Spleen (tissue), 11 donors: ENCODE data around the gene CHST13. TPM values are rescaled to one million over a fixed set of nuclear protein-coding genes. Genes with fewer than 3 reads are reported as not detected.

Source experiments
- DNase-seq: peaks from one replicate; pipeline ENCODE4 v3.0.0-alpha.2; 2020
- H3K27ac ChIP-seq, 8 donors: fragments of 200-600 bp; sonication (generic) in 7 of 8; 1 replicate in 4 of 8; 2 replicates in 4 of 8; pipeline versions ENCODE4 v1.5.0 to v1.8.0; 2016 to 2021; ENCODE audit warnings: inconsistent platforms in 4 of 8, mild to moderate bottlenecking in 4 of 8, moderate library complexity in 1 of 8
- H3K27me3 ChIP-seq, 7 donors: fragments of 200-600 bp; sonication (generic) in 6 of 7; replicated peaks in 1 of 7; 1 replicate in 4 of 7; 2 replicates in 3 of 7; pipeline versions ENCODE4 v1.5.0 to v1.8.0; 2016 to 2021; ENCODE audit warnings: inconsistent platforms in 3 of 7, mild to moderate bottlenecking in 1 of 7
- H3K36me3 ChIP-seq, 6 donors: fragments of 200-600 bp; sonication (generic) in 5 of 6; 1 replicate in 4 of 6; 2 replicates in 2 of 6; pipeline versions ENCODE4 v1.5.0 to v1.8.0; 2016 to 2021; ENCODE audit warnings: inconsistent platforms in 2 of 6
- H3K4me1 ChIP-seq, 6 donors: fragments of 200-600 bp; sonication (generic) in 5 of 6; 1 replicate in 3 of 6; 2 replicates in 3 of 6; pipeline versions ENCODE4 v1.5.0 to v1.8.0; 2016 to 2021; ENCODE audit warnings: inconsistent platforms in 3 of 6
- H3K4me3 ChIP-seq, 8 donors: fragments of 200-600 bp; sonication (generic) in 7 of 8; 1 replicate in 4 of 8; 2 replicates in 4 of 8; pipeline versions ENCODE4 v1.5.0 to v1.8.0; 2016 to 2021; ENCODE audit warnings: inconsistent platforms in 4 of 8, mild to moderate bottlenecking in 4 of 8, moderate library complexity in 2 of 8
- H3K9me3 ChIP-seq, 8 donors: fragments of 200-600 bp; sonication (generic) in 7 of 8; 1 replicate in 4 of 8; 2 replicates in 4 of 8; pipeline versions ENCODE4 v1.5.0 to v1.8.0; 2016 to 2021; ENCODE audit warnings: inconsistent platforms in 4 of 8
- CTCF ChIP-seq, 11 experiments: fragments of 200-600 bp in 7 of 11; fragments of 450-650 bp in 4 of 11; sonication (generic) in 4 of 11; IDR thresholded peaks in 8 of 11; conservative IDR thresholded peaks in 3 of 11; 1 replicate in 7 of 11; 2 replicates in 4 of 11; pipeline versions ENCODE4 v1.4.0 to v1.8.0; 2016 to 2021; ENCODE audit warnings: antibody characterized with exemption in 11 of 11, inconsistent platforms in 4 of 11, mild to moderate bottlenecking in 1 of 11
- POLR2A ChIP-seq, 3 donors: fragments of 450-650 bp; IDR thresholded peaks; one replicate each; pipeline ENCODE4 v1.5.1; 2017; ENCODE audit warnings: antibody characterized with exemption in 3 of 3, mild to moderate bottlenecking in 1 of 3
- POLR2AphosphoS5 ChIP-seq, 3 donors: sonication (generic); formaldehyde crosslinking; IDR thresholded peaks; one replicate each; pipeline ENCODE4 v1.5.1; 2017; ENCODE audit warnings: antibody characterized with exemption in 3 of 3
- WGBS, 5 donors: extraction: QIAGEN DNeasy Blood & Tissue Kit in 3 of 5; methylation state at CpG; one replicate each; pipeline versions ENCODE4 v1.1.5 to v1.1.7; 2013 to 2018; 5-methylcytosine and 5-hydroxymethylcytosine counted together
- intact Hi-C: fragments of 100-400 bp; cut with DNase I; formaldehyde crosslinking; loops from one replicate; pipeline ENCODE4 v1.15.0; 2023; ENCODE audit warnings: low total_unique reads
- polyA plus RNA-seq, 3 donors: library from polyadenylated mRNA; stranded (reverse); fragments of 200-250 nt; gene quantifications; one replicate each; pipeline ENCODE4 v1.2.1, GENCODE V29; 2013
- total RNA-seq, 7 donors: library from RNA; depleted of rRNA in 3 of 7; stranded (reverse); fragments of >200 nt in 3 of 7; fragmentation: NEBNext Ultra II Directional in 4 of 7; extraction: Animal tissue kit (Norgen Biotek cat#: 25700) in 4 of 7; gene quantifications; one replicate each; pipeline versions ENCODE4 v1.1.0 to v1.2.1, GENCODE V29; 2016 to 2021
- donor health status: healthy with polysubstance abuse.
- donor health status: DM: no; HTN: no; CAD: no; lungs with moderate emphysema.
- donor health status: DM: no; HTN: no; CAD: no.
- donor health status: Bipolar disorder and iron deficiency.
- donor health status: healthy.
- donor health status: DM: no; HTN: no; CAD: no.
- donor health status: DM: yes; HTN: yes; CAD: no.

Gene CHST13
- total and polyA plus RNA-seq, 10 donors = 0.26 to 11.2 (median 2.9) TPM

DNA sequence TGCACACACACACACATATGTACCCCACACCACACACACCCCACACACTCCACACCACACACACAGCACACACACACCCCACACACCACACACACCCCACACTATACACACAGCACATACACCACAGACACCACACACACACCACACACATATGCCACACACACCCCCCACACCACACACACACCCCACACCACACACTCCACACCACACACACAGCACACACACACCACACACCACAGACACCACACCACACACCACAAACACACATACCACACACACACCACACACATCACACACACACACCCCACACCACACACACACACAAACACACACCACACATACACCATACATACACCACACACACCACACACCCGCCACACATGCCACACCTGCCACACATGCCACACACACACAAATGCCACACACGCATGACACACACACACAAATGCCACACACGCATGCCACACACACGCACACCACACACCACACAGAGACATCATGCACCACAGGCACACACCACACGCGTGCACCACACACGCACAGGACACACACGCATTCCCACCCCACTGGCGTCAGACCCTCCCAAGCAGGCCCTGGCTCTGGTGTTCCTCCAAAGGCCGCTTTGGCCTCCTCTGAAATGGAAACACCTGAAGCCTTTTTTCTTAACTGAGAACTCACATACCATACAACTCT lies 15.7 kb downstream of the CHST13 start:
- Histone ChIP-seq H3K9me3 (no peaks in the 10 kb centered on the region), H3K36me3 (no peaks in the 10 kb centered on the region), H3K27ac (peak overlapping the region in 4 of 8 donors; percentile 68 to 82 (median 72)), H3K27me3 (peaks cover 0 to 40% (median 14%) of the 10 kb centered on the region in 7 donors), H3K4me3 (no peak overlapping the region), H3K4me1 (peaks cover 0 to 36% (median 11%) of the 10 kb centered on the region in 6 donors)
- 88 to 97% (median 96%) methylated on average over 10 of the region's 10 CpGs for WGBS, 5 donors
- TF ChIP-seq CTCF (IDR thresholded peaks at IDR 0.05 in 8 of 11, conservative IDR thresholded peaks at IDR 0.05 in 3 of 11) = no peak
- peak; percentile 69 for DNase-seq
- intact Hi-C loops = no loop called here

- H3K36me3 ChIP-seq = no peaks in the 10 kb centered on the region
- 25 to 33% (median 28%) methylated on average over 9 of the region's 9 CpGs for WGBS, 5 donors
- TF ChIP-seq POLR2A (IDR thresholded peaks at IDR 0.05) (no peak), POLR2AphosphoS5 (IDR thresholded peaks at IDR 0.05) (peak in 1 of 3 donors; percentile 53)
- H3K9me3 ChIP-seq = no peaks in the 10 kb centered on the region
- intact Hi-C loops = no loop called here
- H3K27ac ChIP-seq = peak overlapping the region in 5 of 8 donors; percentile 10 to 82 (median 70)
- H3K27me3 ChIP-seq = peaks cover 0 to 40% (median 14%) of the 10 kb centered on the region in 7 donors
- peak; percentile 54 for DNase-seq
- H3K4me3 ChIP-seq = no peak overlapping the region
- H3K4me1 ChIP-seq = peaks cover 0 to 36% (median 11%) of the 10 kb centered on the region in 6 donors
These were observed 16.4 kb downstream of the CHST13 start for GRCh38 chr3:126540342-126540849.

GRCh38 chr3:126540951-126541627 lies 17.1 kb downstream of the CHST13 start:
- peak overlapping the region in 1 of 8 donors; percentile 9 for H3K4me3 ChIP-seq
- peaks cover 0 to 34% (median 14%) of the 10 kb centered on the region in 7 donors for H3K27me3 ChIP-seq
- peak; percentile 77 for DNase-seq
- peak overlapping the region in 5 of 8 donors; percentile 10 to 82 (median 70) for H3K27ac ChIP-seq
- no peaks in the 10 kb centered on the region for H3K36me3 ChIP-seq
- WGBS, 5 donors = 51 to 61% (median 55%) methylated on average over 23 to 24 of the region's 24 CpGs
- no peak for TF ChIP-seq CTCF (IDR thresholded peaks at IDR 0.05 in 8 of 11, conservative IDR thresholded peaks at IDR 0.05 in 3 of 11)
- no peak for TF ChIP-seq POLR2AphosphoS5 (IDR thresholded peaks at IDR 0.05)
- H3K4me1 ChIP-seq = peaks cover 0 to 36% (median 11%) of the 10 kb centered on the region in 6 donors
- H3K9me3 ChIP-seq = no peaks in the 10 kb centered on the region
- intact Hi-C loops = no loop called here

GRCh38 chr3:126541628-126542339 lies 17.8 kb downstream of the CHST13 start:
- H3K36me3 ChIP-seq = no peaks in the 10 kb centered on the region
- H3K9me3 ChIP-seq = no peaks in the 10 kb centered on the region
- intact Hi-C loops = no loop called here
- TF ChIP-seq POLR2AphosphoS5 (IDR thresholded peaks at IDR 0.05) (no peak), POLR2A (IDR thresholded peaks at IDR 0.05) (no peak), CTCF (IDR thresholded peaks at IDR 0.05 in 8 of 11, conservative IDR thresholded peaks at IDR 0.05 in 3 of 11) (no peak)
- peak overlapping the region in 1 of 8 donors; percentile 82 for H3K27ac ChIP-seq
- H3K4me1 ChIP-seq = peaks cover 0 to 36% (median 11%) of the 10 kb centered on the region in 6 donors
- DNase-seq = peak; percentile 77
- 68 to 92% (median 82%) methylated on average over 92 to 101 of the region's 101 CpGs for WGBS, 5 donors
- no peak overlapping the region for H3K4me3 ChIP-seq
- H3K27me3 ChIP-seq = peaks cover 0 to 30% (median 14%) of the 10 kb centered on the region in 7 donors
